Astrocyte of the cerebellum (primary cell): ENCODE data around the gene ASB2.

Experiments
- DNase-seq: peaks from one replicate; pipeline ENCODE4 v3.0.0-alpha.2; 2011; ENCODE audit warnings: low read depth
- H3K4me3 ChIP-seq: 2 replicates; pipeline ENCODE4 v1.5.1; 2011; ENCODE audit warnings: mild to moderate bottlenecking, low read depth, low read length, moderate library complexity
- in situ Hi-C: cut with HindIII; loops from 2 replicates; pipeline ENCODE4 v1.10.0; 2017; ENCODE audit warnings: low sequenced_read_pairs
- TF ChIP-seq, protein P1 (sequence below): IDR thresholded peaks from 2 replicates; pipeline ENCODE4 v1.5.1; 2012; ENCODE audit warnings: low read length, low read depth, moderate library complexity, mild to moderate bottlenecking; ENCODE audit errors: missing control alignments

Gene ASB2

DNA sequence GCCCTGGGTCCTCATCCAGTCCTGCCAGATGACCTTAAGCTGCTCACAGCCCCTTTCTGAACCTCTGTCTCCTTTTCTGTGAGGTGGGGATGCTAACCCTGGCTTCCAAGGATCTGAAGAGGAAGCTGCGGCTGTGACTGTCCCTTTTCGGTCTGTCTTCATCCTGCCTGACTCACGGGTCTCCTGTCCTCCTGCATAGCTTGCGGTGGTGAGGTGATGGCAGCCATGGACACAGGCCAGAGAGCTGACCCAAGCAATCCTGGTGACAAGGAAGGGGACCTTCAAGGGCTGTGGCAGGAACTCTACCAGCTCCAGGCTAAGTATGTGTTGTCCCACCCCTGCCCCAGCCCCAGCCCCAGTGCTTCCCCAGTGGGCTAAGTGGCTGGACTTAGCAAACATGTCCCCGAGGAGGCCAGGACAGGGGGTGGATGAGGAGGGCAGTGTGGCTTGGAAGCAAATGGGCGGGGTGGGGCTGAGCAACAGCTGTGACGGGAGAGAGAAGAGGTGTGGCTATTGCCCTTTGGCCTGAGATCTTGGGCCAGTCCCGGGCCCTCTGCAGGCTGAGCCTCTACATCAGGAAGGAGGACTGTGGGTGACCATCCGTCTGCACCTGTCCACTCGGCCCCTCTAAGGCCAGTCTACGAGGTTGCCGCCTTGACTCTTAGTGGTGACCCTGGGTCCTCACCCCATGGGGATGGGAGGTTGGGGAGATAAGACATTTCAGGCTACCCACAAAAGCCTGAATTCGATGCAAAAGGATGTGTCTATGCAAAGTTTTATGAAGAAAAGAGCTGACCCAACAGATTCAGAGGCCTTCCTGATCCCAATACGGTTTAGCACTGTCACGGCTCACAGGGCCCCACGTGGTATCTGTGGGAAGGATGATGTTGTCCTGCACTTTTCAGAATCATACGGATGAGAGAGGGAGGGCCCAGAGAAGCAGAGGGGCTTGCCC is 21.8 kb upstream of the ASB2 start:
- TF ChIP-seq, protein P1, sequence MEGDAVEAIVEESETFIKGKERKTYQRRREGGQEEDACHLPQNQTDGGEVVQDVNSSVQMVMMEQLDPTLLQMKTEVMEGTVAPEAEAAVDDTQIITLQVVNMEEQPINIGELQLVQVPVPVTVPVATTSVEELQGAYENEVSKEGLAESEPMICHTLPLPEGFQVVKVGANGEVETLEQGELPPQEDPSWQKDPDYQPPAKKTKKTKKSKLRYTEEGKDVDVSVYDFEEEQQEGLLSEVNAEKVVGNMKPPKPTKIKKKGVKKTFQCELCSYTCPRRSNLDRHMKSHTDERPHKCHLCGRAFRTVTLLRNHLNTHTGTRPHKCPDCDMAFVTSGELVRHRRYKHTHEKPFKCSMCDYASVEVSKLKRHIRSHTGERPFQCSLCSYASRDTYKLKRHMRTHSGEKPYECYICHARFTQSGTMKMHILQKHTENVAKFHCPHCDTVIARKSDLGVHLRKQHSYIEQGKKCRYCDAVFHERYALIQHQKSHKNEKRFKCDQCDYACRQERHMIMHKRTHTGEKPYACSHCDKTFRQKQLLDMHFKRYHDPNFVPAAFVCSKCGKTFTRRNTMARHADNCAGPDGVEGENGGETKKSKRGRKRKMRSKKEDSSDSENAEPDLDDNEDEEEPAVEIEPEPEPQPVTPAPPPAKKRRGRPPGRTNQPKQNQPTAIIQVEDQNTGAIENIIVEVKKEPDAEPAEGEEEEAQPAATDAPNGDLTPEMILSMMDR = no peak
- no peak for DNase-seq
- H3K4me3 ChIP-seq = no peak overlapping the region
- in situ Hi-C loops = no loop called here

DNA sequence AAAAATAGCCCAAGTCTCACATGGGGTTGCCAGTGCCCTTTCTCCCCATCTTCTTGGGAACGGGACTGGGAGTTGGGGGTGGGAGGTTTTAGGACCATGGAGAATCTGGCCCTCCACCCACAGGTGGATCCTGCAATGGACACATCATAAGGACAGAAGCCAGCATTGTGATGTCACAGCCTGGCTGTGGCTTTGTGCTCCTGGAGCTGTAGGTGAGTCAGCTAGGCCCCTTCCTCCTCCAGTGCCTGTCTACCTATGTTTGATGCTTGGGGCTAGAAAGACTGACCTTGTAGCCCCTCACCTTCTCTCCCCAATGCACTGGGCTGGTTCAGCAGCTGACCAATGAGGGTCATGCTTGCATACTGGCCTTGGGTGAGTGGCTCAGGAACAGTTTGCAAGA is 20.7 kb upstream of the ASB2 start, which contains the start of gene CCDC197:
Gene CCDC197, plus strand, starts transcription at position 220 of the 400 bp plus-strand sequence. CDS start 831 bp downstream, outside the sequence.
- in situ Hi-C loops = no loop called here
- no peak within 1 kb of the TSS for H3K4me3 ChIP-seq
- TF ChIP-seq, protein P1 = no peak
- DNase-seq = no peak

DNA sequence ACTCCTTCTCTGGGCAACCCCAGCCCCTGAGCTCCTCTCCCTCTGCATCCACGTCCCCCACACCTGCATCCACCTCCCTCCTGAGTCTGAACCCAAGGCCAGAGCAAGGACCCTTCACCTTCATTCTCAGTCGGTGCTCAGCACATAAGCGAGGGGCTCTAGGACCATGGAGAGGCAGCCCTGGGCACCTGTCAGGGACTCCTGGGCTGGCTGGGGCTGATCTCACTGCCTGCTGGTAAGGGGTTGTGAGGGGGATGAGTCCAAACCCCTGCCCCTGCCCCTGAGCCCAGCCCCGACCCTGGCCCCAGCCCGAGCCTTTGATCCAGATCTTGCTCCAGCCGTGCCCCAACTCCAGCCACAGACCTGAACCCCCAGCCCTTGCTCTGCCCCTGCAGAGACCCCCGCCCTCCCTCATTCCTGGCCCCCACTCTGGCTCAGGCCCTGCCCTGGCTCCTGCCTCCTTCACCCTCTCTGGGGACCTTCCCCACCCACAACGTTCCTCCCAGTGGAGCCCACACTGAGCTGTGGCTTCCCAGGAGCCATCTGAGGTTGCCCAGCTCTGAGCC is 19.8 kb upstream of the ASB2 start:
- TF ChIP-seq, protein P1 = no peak
- DNase-seq = no peak
- H3K4me3 ChIP-seq = no peak overlapping the region
- in situ Hi-C loops = no loop called here

DNA sequence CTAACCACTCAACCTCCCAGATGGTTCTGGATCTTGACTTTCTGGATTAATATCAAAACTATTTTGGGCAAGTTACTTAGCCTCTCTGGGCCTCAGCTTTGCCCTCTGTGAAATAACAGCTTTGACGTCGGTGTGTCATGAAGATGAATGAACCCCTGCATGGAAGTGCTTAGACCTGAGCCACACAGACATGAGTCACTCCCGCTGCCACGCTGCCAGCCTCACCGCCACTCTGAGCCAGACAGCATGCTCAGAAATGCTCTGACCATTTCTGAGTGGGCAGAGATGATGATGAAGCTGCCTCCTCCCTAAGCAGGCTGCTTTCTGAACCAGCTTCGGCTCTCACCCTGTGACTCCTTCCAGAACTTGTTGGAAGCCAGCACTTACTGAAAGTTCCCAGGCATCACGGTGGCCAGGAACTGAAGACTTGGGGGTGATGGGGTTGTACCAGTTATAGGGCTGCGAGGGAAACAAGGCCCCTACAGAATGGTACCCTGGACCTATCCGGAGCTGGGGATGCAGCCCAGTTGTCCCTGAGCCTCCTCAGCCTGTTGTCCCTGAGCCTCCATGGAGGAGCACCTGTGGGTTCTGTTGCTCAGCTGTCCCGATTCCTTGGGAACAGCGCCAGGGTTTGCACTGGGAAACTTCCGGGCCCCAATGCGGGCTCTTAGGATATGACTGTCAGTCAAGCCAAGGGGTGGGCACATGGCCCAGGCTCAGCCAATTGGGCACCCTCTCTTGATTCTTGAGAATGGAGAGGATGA is 18.7 kb upstream of the ASB2 start:
- H3K4me3 ChIP-seq = no peak overlapping the region
- TF ChIP-seq, protein P1 = no peak
- in situ Hi-C loops = no loop called here
- peak; percentile 34 for DNase-seq

DNA sequence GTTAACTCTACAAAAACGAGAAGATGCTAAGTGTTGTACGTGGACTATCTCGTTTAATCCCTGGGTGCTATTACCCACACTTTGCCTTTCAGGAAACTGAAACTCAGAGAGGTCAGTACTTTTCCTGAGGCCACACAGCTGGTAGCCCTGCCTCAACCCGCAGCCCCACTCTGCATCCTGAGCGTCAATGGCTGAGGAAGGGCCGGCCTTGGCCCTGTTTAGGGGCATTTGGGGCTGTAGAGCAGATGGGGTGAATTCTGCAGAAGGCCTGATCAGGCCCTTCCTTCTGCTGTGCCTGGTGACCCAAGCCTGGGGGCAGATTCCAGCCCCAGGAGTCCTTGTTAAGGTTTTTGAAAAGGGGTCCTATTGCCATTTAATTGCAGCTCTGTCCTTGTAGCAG is 17.0 kb upstream of the ASB2 start:
- DNase-seq = no peak
- H3K4me3 ChIP-seq = no peak overlapping the region
- TF ChIP-seq, protein P1 = no peak
- in situ Hi-C loops = no loop called here

DNA sequence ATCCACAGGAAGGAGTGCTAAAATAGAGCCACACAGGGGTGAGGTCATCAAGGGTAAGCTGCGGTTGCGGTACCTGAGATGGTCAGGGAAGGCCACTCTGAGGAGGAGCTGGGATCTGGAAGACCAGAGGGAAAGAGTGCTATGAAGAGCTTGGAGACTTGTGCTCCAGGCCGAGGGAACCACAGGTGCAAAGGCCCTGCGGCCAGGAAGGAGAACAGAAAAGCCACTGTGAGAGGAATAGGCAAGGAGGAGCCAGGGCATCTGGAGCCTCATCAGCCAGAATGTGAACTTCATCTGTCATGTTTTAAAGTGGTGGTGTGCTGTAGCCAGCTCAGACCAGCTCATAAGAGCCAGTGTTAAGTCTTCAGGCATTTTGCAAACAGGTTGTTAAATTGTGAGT is 15.3 kb upstream of the ASB2 start:
- H3K4me3 ChIP-seq = no peak overlapping the region
- no peak for DNase-seq
- TF ChIP-seq, protein P1 = no peak
- in situ Hi-C loops = no loop called here
